ENCODE data around the gene ANKS1A.
"Not testable (repeated sequence)": the region's sequence is repeated elsewhere in the genome, so short reads cannot be mapped to it uniquely, and the experiment has no call there.

The ANKS1A gene

GRCh38 chr6:34992376-34992775 is 103.3 kb downstream of the ANKS1A start:
- no peak for DNase-seq (ENCODE audit: low spot score)

- DNase-seq (ENCODE audit: low spot score) = no peak
These were observed 104.2 kb downstream of the ANKS1A start for GRCh38 chr6:34993213-34993612.

- no peak for DNase-seq (ENCODE audit: low spot score)
These were observed 105.6 kb downstream of the ANKS1A start for GRCh38 chr6:34994693-34995092.

GRCh38 chr6:34998417-34998816 is 109.4 kb downstream of the ANKS1A start:
- not testable (repeated sequence) for DNase-seq (ENCODE audit: low spot score)

GRCh38 chr6:34999153-34999552 is 110.1 kb downstream of the ANKS1A start:
- DNase-seq (ENCODE audit: low spot score) = not testable (repeated sequence)

GRCh38 chr6:34999962-35000361 is 110.9 kb downstream of the ANKS1A start:
- DNase-seq (ENCODE audit: low spot score) = not testable (repeated sequence)

GRCh38 chr6:35001349-35001748 is 112.3 kb downstream of the ANKS1A start:
- not testable (repeated sequence) for DNase-seq (ENCODE audit: low spot score)

- DNase-seq (ENCODE audit: low spot score) = not testable (repeated sequence)
These were observed 115.0 kb downstream of the ANKS1A start for GRCh38 chr6:35003886-35004530.

- DNase-seq (ENCODE audit: low spot score) = no peak
These were observed 118.0 kb downstream of the ANKS1A start for GRCh38 chr6:35007016-35007415.

- DNase-seq (ENCODE audit: low spot score) = no peak
These were observed 119.8 kb downstream of the ANKS1A start for GRCh38 chr6:35008858-35009257.

- DNase-seq (ENCODE audit: low spot score) = no peak
These were observed 122.3 kb downstream of the ANKS1A start for GRCh38 chr6:35011096-35012041.

GRCh38 chr6:35013701-35014100 is 124.6 kb downstream of the ANKS1A start:
- no peak for DNase-seq (ENCODE audit: low spot score)

- no peak for DNase-seq (ENCODE audit: low spot score)
These were observed 125.3 kb downstream of the ANKS1A start for GRCh38 chr6:35014341-35014740.

GRCh38 chr6:35014786-35015185 is 125.7 kb downstream of the ANKS1A start:
- DNase-seq (ENCODE audit: low spot score) = no peak

- DNase-seq (ENCODE audit: low spot score) = no peak
These were observed 126.4 kb downstream of the ANKS1A start for GRCh38 chr6:35015476-35015875.

GRCh38 chr6:35015996-35016395 is 126.9 kb downstream of the ANKS1A start:
- DNase-seq (ENCODE audit: low spot score) = no peak

GRCh38 chr6:35016502-35017321 is 127.7 kb downstream of the ANKS1A start:
- no peak for DNase-seq (ENCODE audit: low spot score)

- no peak for DNase-seq (ENCODE audit: low spot score)
These were observed 128.5 kb downstream of the ANKS1A start for GRCh38 chr6:35017411-35018181.

GRCh38 chr6:35018182-35018519 is 129.1 kb downstream of the ANKS1A start:
- DNase-seq (ENCODE audit: low spot score) = no peak

- DNase-seq (ENCODE audit: low spot score) = no peak
These were observed 129.7 kb downstream of the ANKS1A start for GRCh38 chr6:35018746-35019145.

- DNase-seq (ENCODE audit: low spot score) = no peak
These were observed 130.1 kb downstream of the ANKS1A start for GRCh38 chr6:35019171-35019570.

GRCh38 chr6:35019831-35020230 is 130.8 kb downstream of the ANKS1A start:
- DNase-seq (ENCODE audit: low spot score) = no peak
